Dermis blood vessel endothelial cell (primary cell): ENCODE measurements around the gene TOR2A. TPM values are rescaled to one million over a fixed set of nuclear protein-coding genes. Genes with fewer than 3 reads are reported as not detected.
A peak's percentile ranks its signal among the peaks of the same experiment; 100 is the strongest.
"Not testable (repeated sequence)": the region's sequence is repeated elsewhere in the genome, so short reads cannot be mapped to it uniquely, and the experiment has no call there.

Experiments used
- DNase-seq: peaks from one replicate; pipeline ENCODE4 v3.0.0; 2010
- total RNA-seq: library from RNA; depleted of rRNA; stranded (reverse); fragments of >200 nt; gene quantifications from 2 replicates; pipeline ENCODE4 v1.2.3, GENCODE V29; 2014

TOR2A gene
- total RNA-seq, 1 donor from 2014 or later: 7.7 TPM

DNA sequence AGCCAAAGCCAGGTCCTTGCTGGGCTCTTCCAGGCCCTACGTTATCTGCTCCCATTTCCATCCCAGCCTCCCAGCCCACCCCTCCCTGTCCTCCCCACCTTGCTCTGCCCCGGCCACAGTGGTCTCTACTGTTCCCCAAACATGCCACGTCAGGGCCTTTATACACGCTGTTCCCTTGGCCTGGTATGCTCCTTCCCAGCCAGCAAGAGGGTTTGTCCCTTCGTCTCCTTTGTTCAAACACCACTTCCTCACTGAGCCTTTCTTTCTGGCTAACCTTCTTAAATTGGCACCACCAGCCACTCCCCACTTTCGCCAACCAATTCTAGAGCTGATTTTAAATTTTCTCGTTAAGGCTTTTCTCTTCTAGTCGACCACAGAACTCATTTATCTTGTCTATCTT, 33.6 kb upstream of the TOR2A start:
- DNase-seq: peak; percentile 62

DNA sequence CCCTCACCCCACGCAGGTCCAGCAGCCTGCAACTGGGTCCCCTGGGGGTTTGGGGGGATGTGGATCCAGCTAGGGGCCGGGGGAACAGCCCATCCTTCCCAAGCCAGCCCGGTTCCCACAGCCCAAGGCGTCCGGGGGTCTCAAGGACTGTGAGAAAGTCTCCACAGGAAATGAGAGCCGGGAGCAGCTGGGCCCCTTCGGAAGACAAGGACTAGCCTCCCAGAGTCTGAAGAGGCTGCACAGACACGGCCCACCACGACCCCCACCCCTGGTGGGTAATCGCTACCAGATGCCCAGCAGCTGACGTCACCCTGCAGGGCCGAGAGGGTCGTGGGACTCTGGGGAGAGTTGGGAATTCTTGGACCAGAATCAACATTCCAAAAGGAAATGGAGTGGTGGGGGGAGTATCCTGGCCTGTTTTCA, 32.8 kb upstream of the TOR2A start:
- peak; percentile 88 for DNase-seq

DNA sequence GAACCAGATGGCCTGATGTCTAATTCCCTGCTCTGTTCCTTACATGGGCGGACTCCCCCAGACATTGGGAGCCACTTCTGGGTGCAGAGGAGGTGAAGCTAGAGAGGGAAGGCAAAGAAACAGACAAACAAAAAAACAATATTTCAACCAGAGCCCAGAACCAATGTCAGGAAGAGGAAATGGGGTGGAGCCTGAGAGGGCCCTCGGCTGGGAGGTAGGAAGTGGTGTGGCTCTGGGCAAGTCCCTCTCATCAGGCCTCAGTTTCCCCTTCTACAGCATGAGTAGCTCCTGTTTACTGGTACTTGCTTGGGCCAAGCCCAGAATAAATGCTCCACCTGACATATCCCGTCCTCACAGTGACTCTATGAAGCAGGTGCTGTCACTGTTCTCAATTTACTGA, 32.3 kb upstream of the TOR2A start:
- DNase-seq: peak; percentile 32

DNA sequence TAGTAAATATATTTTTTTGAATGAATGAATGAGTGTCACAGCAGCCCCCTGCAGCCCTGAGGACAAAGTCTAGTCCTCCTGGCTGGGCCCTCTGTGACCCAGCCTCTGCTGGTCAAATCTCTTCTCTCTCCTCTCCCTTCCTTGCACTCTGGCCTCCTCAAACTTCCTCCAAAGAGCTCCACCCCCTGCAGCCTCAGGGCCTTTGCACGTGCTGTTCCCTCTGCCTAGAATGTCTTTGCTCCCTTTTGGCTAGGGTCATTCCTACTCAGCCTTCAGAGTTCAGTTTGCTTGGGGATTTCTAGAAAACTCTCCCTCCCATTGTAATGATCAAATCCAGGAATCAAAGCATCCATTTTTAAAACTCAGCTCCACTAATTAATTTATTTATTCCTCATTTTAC, 30.3 kb upstream of the TOR2A start:
- no peak for DNase-seq

DNA sequence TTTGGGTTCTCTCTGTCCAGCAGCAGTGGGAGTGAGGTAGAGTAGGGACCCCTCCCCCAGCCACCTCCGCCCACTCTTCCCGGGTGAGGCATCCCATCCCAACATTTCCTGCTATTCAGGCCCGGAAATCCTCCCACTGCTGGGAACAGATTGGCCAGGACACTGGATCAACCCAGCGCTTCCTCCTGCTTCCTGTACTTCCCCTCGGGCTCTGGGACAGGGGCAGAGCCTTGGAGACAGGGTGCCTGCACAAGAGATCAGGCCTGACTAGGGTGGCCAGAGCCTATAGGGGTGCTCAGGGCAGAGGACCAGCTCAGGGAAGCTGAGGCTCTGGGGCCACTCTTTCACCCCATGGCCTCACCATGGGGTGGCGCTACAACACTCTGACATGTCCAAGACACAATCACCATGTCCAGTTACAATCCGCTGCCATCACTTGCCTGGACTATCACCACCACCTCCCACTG, 28.9 kb upstream of the TOR2A start:
- DNase-seq: peak; percentile 90

DNA sequence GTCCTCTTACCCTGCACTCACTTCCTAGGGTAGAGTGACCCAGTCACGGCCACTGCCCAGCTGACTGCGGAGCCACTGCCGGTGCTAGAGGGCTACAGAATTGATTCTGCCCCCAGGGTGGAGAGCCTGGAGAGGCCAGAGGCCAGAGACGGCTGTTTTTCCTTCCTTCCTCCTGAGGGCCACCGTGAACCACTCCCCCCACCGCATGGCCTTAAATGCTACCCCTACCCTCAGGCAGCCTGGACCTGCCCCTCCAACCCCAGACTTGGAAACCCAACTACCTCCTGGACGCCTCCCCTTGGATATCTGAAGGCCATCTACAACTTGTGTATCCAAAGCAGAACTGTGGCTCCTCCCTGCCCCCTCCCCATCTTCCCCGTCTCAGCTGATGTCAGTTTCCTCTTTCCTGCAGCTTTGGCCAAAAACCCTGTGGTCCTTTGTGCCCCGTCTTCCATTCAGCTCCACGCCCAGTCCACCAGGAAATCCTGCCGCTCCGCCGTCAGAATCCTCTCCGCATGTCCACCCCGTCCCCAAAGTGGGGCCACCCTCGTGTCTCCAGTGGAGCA, 27.1 kb upstream of the TOR2A start:
- peak; percentile 89 for DNase-seq

DNA sequence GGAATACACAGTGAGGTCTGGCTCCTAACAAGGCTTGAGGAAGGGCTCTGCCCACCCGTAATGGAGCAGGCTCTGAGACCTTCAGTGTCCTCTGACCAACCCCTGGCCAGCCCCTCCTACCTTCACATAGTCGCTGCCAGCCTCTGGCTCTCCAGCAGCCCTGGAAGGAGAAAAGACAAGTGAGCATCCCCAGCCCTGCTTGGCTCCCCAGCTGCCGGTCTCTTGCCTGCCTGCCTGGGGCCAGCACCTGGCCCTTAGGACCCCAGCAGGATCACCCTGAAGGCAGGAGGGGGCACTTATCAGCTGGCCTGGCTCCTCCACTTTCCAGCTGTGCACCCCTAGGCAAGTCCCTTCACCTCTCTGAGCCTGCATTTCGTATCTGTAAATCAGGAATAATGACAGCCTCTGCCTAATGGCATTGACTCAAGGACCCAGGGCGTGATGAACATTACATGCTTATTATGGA, 26.4 kb upstream of the TOR2A start:
- DNase-seq: peak; percentile 35

DNA sequence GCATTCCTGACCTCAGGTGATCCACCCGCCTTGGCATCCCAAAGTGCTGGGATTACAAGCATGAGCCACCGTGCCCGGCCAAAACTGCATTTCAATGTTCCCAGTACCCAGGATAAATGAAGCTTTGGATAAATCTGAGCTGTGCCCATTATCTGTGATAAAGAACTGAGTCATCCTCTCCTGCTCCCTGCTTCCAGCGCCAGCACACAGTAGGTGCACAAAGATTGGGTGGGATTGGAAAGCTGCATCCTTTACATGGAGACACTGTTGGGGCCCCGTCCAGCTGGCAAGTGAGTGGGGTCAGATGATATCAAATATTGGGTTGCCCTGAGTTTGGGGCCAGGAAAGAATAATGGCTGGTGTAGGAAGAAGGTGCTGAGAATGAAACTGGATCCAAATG, 26.0 kb upstream of the TOR2A start:
- no peak for DNase-seq

DNA sequence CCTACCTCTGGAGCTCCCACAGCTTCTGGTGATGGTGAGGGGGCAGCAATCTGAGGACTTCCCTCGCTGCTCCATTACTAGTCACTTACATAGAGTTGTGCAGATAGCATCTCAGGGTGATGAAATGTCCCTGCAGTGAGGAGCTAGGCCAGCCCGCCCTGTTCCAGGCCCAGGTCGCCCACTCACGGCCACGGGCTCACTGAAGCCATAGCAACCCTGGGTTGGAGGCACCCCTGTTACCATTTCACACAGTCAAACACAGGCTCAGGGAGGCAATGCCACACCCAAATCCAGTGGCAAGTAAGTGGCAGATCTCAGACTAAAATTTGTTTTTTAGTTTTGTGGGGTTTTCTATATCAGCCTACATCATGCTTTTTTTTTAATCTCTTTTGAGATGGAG, 23.7 kb upstream of the TOR2A start:
- DNase-seq: no peak

DNA sequence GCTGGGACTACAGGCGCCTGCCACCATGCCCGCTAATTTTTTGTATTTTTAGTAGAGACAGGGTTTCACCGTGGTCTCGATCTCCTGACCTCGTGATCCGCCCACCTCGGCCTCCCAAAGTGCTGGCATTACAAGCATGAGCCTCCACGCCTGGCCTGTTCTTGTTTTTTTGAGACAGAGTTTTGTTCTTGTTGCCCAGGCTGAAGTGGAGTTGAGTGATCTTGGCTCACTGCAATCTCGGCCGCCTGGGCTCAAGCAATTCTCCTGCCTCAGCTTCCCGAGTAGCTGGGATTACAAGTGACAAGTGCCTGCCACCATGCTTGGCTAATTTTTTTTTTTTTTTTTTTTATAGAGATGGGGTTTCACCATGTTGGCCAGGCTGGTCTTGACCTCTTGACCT, 21.7 kb upstream of the TOR2A start:
- not testable (repeated sequence) for DNase-seq

DNA sequence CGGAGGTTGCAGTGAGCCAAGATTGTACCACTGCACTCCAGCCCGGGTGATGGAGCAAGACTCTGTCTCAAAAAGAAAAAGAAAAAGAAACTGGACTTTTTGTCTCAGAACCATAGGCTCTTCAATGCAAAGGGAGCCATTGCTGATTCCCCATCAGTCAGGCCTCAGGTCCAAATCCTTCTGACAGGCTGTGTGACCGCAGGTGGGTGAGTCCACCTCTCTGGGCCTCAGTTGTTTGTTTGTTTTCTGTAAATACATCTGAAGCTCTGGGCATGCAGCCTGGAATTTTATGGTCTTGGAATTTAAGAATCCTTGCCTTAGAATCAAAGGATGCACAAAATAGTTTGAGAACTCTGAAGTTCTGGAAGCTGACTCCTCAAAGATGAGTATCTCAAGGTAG, 21.1 kb upstream of the TOR2A start:
- DNase-seq: no peak

DNA sequence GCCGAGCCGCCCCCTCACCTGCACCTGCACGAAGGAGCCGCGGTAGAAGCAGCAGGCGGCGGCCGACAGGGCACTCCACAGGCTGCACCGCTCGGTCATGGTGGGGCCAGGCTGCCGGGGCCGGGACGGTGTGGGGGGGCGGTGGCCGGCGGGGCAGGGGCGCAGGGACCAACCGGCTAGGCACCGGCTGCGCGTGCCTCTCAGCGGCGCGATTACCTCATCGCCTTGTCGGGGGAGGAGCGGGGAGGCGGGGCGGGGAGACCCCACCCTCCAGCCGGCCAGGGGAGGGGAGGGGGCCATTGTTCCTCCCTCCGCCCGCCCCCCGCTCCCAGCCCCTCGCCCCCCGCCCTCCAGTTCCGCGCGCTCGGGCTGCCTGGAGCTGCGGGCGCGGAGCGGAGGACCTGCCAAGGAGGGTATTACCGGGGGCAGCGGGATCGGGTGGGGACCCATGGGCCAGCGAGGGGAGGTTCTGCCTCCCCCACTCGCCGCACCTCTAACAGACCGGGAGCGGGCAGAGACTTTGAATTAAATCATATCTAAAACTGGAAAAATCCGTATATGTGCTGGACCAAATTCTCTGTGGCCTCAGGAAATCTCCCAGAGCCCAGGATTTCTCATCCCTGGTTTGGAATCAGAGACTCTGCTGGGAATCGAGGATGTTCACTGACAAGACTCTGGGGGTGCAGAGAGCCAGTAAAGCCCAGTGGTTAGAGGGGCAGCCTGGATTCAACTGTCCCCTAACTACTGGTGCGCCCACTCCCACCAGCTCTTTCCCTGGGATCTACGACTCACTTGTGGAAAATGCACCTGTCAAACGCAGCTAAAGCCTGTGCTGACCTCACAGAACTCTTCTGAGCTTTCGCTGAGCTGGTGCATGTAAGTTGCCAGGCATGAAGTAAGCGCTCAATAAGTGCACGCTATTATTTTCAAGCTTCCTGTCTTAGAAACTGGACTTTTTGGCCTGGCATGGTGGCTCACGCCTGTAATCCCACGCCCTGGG, 20.3 kb upstream of the TOR2A start:
- peak; percentile 60 for DNase-seq

DNA sequence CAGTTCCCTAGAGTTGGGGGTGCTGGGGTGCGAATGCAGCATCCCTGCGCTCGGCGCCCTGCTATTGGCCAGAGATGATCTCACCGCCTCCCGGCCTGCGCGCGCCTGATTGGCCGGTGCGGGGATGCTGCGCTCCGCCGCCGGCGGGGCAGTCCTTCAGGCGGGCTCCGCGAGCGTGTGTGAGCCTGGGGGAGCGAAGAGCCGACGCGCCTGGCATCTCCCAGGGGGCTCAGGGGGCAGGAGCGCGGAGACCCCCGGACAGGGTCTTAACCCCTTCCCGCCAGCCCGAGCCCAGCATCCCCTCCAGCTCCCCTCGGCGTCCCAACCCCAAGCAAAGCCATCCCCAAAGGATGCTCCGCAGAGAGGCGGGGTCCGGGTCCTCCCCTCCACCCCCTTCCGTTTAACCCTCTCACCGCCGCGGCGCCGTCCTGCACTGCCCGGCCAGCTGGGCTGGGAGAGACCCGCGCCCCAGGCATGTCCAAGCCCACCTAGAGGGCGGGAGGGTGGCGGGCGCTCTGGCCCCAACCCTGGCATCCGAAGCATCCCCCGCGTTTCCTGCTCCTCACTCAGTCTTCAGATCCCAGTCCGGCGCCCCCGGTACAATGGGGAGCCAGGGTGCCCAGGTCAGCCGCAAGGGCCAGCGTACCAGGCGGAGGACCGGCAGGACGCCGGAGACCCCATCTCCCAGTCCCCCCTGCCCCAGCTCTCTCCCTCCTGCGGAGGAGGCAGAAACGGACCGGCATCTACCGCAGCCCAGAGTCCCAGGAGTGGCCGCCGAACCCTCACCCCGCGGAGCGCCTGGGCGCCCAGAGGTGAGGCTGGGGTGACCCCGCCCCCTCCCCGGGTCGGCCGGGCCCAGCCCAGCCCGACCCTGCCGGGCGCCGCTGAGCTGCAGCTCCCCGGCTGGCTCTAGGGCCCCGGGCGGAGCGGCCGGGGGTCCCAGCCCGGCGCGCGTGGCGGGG, 19.3 kb upstream of the TOR2A start:
- no peak for DNase-seq

DNA sequence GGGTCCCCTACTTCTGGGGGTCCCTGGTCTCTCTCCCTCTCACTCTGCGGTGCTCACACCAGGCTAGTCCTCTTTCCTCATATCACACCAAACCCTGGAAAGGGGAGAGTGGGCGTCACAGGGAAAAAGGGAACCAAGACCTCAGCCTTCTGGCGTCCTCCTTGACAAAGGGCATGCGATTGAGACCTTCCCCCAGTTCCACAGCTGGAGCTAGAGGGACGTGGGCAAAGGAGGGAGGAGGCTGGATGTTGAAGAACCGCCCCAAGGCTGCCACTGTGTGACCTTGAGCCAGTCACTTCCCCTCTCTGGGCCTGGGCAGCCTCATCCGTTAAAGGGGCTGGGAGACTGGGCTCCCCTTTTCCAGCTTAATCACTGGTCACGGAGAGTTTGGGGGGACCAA, 18.5 kb upstream of the TOR2A start:
- DNase-seq: no peak

DNA sequence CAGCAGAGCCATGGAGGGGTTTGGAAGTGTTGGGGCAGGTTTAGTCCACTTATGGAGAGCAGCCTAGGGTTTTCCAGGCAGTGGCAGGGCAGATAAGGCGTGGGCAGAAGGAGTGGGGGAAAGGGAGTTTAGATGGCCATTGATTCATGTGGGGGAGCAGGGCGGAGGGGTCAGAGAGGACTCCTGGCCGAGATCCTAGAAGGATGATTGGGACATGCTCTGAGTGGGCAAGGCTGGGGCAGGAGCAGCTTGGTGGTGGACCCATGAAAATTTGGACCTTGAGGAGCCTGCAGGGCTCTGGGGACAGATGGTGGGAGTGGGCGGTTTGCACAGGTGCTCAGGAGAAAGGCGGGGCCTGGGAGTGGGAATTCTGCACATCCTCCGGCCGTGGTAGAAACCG, 18.1 kb upstream of the TOR2A start:
- no peak for DNase-seq

DNA sequence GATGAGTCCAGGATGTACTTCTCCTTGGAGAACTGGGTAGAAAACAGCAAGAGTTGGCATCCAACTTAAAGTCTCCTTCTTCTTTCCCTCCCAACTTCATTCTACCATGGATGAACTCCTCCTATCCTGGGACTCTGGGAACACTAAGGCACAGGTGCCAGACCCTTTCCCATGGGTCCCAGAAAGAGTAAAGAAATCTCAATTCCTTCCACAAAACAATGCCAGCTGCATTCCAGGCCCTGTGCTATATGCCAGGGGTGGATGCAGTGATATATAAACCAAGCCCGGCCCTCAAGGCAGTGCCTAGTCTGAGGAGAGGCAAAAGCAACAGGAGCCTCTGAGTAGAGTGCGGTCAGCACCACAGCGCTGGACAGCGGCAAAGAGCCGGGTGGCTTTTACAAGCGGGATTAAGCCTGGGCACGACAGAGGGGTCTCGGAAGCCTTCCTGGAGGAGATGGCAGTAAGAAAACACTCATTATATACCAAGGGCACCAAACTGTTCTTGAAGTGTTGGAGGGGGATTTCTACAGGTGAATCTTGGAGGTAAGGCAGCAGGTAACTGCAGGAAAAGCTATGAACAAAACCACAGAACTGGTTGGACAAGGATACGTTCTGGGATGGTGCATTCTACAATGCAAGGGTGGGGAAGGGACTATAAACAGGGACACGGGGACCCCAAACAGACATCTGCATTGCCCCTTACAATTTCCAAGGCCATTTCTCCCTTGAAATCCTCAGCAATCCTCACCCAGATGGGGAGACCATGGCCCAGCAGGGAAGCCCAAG, 16.4 kb upstream of the TOR2A start:
- peak; percentile 40 for DNase-seq

DNA sequence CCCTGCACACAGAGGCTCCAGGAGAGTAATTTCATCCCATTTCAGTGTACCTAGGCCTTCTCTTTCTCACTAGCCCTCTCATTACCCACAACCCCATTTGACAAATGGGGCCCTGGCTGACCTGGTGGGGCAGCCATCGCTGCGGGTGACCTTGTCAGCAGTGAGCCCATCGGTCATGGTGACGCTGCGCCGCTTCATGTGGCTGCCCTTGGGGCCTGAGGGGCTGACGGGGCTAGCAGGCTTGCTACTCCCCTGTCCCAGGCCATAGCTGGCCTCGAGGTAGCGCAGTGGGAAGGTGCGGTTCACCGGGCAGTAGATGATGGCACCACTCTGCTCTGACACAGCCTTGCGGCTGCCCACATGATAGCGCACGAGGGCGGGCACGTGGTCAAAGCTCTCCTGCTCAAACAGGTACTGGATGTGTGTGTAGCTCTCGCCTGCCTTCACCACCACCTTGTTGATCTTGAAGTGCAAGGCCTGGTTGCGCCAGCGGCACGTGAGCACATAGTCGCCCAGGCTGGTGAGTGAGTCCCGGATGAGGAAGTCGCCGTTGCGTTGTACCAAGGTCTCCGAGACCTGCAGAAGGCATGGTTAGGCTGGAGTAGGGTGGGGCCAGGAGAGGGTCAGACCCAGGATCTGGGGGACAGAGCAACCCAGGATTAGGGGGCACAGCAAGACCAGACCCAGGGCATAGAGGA, 14.1 kb upstream of the TOR2A start:
- DNase-seq: no peak

DNA sequence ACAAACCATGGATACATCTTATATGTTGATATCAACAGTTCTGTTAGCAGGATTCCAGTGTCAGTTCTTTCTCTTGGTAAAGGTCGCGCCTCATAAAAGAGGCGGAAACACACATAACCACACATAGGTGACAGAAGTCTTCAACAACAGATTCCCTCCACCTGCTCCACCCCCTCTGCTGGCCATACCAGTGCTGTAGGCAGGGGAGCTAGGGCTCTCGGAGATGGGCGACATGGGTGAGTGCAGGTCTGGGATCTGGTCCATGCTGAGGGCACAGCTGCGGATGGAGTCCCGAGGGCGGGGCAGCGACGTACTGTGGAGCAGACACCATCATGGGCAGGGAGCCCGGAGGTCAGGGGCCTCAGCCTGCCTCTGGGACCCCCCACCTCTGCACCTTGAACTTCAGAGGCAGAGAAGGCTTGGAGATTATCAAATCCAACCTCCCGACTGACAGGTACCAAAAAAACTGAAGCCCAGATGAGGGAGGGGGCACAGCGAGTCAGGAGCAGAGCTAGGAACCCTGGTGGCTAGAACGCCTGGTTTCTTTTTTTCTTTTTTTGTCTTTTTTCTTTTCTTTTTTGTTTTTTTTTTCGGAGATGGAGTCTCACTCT, 12.0 kb upstream of the TOR2A start:
- no peak for DNase-seq

DNA sequence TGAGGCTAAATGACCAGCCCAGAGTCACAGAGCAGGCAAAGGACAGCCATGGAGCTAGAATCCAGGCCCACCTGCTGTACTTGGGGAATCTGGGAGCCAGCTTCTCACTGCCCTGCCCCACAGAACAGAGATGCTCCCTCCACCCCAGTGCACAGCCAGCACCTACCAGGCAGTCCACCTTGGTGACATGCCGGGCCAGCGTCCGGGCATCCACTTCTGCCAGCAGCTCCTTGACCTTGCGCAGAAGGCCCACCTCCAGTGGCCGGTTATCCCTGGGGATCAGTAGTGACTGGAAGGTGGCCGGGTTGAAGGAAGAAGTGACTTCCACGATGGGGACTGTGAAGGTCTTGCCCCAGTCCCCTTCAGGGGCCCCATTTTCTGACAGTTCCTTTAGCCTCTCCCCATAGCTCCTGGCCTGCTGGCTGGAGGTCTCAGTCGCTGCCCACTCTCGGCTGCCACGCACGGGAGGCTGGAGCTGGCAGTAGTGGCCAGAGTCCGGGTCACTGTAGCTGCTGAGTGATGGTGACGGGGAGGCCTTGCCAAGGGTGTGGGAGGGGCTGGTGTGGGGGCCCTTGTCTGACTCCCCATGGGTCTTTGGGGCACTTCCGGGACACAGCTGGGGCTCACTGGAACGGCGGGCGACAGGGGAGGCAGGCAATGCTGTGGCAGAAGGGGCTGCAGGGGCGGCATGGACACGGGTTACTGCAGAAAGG, 9.5 kb upstream of the TOR2A start:
- DNase-seq: no peak

DNA sequence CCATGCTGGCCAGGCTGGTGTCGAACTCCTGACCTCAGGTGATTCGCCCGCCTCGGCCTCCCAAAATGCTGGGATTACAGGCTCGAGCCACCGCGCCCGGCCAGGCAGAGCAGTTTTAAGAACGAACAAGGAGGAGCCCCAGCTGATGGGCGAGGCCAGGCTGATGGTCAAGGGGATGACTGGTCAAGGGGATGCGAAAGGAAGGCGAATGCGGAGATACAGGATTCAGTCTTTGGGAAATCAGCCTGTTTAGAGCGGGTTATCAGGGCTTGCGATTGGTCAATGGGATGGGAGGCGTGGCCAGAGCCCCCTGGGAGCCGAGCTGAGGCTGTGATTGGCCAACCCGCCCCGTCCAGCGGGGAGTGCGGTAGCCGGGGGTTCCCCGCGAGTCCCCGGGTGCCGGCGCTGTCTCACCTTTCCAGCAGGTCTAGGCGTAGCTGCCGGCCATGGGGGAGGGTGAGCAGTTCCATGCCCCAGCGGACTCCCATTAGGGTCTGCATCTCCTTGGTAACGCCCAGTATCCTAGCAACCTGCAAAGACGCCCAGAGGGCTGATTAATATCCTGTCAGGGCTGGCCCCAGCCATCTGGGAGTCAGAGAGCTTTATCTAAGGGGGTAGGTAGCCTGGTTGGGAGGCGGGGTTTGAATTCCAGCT, 7.5 kb upstream of the TOR2A start:
- DNase-seq: peak; percentile 43
